T follicular helper cell (primary cell): ENCODE results near the gene AK1.

Experiments used
- DNase-seq: peaks from one replicate; pipeline ENCODE4 v3.0.0-alpha.2; 2020; ENCODE audit warnings: low read depth

AK1 gene

DNA sequence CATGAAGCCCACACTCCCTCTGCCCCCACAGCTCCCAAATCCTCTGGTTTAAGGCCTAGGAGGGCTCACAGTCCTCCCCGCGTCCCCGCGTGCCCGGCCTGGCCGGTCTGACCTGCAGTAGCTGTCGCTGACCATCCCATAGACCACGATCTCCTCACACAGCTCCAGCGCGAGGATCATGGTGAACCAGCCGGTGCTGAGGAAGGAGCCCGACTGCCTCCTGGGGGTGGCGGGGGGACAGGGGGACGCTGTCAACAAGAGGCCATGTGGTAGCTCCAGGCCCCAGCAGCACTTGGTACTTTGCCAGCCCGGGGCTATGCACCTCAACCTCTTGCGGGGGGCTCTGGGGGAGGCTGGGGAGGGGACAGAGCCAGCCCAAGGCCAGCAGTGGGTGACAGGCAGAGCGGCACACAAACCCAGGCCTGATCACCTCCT is 32.4 kb upstream of the AK1 start:
- no peak for DNase-seq

DNA sequence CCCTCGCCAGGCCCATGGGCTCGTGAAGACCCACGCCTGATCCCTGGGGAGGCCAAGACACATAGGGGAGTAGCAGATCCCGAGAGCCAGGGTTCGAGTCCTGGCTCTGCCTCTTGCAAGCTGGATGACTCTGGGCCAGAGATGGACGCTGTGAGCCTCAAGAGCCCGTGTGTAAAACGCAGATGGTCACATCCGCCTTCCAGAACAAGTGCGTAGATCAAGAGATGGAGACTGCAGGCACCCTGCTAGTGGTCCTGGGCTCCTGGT is 31.1 kb upstream of the AK1 start:
- no peak for DNase-seq

DNA sequence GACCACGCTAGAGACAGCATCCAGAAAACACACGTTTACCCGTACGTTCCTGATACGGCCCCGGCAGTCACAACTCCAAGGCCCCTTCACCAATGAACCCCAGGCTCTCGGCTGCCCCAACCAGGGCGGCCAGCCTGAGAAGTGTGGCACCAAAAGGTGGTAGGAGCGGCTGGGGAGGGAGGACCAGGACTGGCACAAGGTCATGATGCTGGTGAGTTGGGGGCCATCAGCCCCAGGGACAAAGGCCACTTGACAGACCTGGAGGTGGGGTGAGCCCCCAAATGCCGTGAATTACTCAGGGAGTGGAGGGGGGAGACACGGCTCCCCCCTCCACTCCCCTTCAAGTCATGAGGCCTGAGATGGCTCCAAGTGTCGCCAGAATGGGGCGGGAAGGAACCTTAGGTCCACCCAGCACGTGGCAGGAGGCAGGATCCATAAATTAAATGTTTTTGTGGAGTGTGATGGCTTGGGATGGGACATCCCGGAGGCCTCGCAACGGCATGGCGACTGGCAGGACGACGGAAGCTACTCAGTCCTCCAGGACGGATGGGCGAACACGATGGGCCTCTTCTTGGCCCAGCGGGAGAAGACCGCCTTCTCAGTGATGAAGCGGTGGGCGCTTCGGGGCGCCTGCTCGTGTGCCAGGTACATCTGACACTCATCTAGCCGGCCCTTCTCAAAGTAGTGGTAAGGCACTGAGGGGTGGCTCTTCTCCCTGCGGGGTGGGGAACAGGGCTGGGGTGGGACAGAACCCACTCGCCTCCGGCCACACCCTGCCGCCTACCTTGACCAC is 30.6 kb upstream of the AK1 start:
- DNase-seq: no peak

DNA sequence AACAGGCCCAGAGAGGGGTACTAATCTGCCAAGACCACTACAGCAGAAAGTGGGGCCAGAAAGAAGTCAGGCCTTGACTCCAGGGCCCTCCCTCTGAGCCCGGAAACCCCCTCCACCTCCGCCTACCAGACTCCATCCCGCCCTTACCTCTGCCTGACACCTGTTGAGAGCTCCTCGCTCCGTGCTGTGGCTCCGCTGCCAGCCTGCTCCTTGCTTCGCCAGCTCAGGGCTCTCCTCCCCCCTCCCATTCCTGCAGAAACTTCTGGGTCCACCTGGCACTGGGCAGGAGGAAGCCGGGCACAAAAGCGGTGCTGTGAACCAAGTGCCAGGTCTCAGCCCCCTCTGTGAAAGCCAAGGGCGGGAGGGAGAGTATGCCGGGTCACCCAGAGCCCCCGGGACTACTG is 28.3 kb upstream of the AK1 start:
- peak; percentile 76 for DNase-seq

DNA sequence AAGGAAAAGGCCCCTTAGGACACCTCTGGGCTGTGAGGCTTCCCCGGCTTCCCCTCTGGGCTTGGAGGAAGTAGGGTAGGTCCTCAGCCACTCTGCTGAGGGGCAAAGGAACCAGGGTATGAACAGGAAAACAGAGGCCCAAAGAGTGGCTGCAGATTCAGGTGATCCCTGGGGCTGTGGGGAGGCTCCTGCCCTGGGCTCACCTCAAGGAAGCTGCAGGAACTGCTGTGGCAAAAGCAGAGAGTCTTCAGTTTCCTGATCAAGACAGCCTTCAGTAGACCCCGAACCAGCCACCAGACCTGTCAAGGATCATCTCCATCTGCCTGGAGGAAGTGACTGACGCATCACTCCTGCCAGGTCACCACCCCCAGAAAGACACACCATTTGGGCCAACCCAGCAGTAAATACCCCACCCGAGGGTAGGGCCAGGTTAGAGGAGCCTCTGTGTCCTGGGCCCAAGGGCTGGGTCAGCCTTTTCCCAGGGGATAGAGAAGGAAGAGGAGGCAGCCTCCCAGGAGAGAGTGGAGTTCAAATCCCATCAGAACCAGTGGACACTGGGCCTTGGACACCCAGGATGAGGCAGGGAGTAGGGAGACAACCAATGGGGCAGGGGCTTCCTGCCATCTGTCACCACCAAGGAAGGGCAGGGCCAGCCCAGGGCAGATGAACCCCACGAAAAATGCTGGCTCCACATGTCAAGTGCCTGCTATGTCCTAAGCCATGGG is 27.7 kb upstream of the AK1 start:
- peak; percentile 64 for DNase-seq

DNA sequence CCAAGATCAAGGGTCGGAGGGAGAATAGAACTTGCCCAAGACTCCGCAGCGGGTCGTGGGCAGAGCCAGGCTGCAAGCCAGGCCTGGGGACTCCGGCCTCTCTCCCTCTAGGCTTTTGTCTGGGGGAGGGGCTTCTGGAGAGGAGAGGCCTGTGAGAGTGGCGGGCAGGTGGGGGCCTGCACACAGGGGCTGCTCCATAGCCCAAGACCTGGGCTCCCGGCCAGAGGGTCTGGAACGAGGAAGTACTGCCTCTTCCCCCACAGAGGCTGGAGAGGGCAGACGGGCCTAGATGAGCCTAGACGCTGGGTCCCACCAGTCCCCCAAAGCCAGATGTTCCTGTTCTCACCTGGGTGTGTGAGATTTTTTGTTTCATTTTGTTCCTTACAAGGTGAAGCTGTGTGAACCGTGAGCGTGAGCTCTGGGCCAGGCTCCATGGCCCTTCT is 27.1 kb upstream of the AK1 start:
- DNase-seq: no peak

DNA sequence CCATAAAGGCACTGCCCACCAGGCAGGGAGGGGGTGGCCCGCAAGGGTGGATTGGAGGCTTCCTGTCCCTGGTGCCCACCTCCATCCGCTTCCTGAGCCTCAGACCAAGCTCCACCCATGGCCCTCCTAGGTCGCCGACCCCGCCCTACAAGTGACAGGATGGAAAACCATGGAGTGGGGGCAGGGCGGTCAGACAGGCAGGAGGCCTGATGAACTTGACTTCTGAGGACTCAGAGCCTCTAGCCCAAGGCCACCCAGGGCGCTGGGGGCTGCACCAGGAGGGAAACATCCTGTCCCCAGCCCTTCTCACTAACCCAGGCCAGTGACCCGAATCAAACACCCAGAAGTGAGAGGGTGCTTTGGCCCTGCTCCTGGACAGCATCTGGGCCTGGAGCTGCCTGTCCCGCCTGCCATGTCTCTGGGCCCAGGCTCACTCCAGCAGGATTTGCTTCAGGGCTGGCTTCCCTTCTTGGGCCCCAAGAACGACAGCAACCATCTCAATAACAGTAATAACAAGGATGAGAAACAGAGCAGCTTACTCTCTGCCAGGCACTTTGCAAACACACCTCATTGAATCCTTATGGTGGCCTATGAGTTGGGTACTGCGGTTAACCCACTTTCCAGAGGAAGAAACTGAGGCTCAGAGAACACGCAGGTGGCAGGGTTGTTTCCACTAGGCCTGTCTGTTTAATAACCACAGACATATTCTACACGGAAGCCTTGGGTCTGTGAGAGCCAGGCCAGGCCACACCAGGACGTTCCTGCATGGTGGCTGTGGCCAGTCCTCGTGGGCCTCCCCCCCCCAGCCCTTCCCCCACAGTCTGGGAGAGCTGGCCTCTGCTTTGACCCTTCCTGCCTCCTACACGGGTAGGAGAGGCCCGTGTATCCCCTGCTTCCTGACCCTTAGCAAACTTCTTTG is 26.3 kb upstream of the AK1 start:
- DNase-seq: peak; percentile 48

DNA sequence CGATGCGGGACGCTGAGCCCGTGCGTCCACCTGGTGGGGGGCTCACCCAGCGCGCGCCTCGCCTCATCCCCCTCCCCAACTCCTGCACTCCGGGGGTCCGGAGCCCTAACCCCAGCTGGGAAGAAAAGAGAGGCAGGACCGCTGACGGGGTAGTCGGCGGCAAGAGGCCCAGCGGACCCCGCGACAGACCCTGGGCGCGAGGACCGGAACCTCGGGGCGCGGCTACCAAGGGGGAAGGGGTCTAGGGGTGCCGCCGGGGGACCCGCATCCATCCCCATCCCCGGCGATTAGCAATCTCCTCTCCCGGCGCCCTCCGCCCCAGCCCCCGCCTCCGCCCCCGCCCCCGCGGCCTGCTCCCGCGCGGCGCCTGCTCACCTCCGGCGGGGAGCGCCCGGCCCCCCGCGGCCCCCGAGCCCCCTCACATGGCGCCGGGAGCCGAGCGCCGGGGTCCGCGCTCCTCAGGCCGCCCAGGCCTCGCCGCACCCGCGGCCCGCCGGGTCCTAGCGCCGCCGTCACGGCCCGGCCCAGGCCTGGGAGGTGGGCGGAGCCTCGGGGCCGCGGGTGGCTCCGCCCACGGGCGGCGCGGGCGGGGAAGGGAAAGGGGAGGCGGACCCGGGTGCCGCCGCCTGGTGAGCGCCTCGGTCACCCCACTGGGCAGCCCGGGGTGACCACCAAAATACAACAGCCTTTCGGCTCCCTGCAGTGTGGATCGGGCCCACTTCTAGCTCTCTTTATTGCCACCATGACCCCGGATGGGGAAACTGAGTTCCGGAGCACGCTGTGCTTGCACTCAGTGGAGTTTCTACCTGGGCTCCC is 21.9 kb upstream of the AK1 start, which contains the start of gene ST6GALNAC6:
TSS of gene ST6GALNAC6 (minus strand) at position 476 of the 816 bp plus-strand sequence. CDS start 1,622 bp downstream, outside the sequence.
- DNase-seq: peak; percentile 41

DNA sequence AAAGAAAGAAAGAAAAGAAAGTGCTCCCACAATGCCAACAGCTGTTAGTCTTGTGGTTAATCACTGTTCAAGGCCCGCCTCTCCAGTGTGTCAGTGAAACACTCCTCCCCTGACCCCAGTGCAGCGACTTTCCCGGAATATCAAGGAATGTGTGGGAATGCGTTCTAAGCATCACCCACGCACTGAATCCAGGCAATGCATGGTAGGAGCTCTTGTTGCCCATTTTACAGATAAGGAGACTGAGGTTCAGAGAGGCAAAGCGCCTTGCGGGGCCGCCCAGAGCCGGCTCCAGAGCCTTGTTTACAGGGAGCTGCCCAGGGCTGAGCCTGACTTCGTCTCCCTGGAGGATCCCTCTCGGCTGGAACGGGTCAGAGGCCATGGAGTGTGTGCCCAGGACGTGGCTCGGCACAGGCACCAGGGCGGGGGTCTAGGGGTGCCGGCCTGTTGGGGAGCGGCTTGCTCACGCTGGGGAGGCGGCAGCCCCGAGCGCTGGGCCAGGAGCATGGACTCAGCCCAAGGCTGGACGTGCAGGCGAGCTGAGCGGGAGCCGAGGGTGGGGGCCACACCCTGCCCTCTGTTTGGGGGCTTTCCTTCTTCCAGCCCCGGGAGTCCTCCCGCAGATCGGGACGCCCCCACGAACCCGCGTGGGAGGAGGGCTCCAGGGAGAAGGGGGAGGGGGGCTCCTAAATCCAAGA is 21.1 kb upstream of the AK1 start:
- DNase-seq: no peak

DNA sequence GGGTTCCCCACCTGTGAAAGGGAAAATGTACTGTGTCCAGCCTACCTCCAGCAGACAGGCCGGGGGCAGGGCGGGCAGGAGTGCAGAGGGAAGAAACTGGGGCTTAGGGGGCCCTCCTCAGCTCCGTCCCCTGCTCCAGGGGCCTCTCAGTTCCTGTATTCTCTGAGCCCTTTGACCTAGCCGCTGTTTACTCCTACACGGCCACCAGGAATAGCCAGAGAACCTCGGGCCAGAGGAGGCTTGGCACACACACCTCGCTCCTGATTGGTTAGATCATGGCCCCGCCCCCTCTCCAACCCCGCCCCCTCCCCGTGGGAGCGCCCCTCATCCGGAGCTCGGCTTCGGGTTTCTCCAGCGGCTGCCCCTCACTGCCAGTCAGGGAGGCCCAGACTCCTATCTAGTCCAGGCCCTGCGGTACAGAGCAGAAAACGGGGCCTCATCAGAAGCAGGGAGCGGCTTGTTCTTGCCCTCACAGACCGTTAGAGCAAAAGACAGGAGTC is 19.8 kb upstream of the AK1 start:
- no peak for DNase-seq

DNA sequence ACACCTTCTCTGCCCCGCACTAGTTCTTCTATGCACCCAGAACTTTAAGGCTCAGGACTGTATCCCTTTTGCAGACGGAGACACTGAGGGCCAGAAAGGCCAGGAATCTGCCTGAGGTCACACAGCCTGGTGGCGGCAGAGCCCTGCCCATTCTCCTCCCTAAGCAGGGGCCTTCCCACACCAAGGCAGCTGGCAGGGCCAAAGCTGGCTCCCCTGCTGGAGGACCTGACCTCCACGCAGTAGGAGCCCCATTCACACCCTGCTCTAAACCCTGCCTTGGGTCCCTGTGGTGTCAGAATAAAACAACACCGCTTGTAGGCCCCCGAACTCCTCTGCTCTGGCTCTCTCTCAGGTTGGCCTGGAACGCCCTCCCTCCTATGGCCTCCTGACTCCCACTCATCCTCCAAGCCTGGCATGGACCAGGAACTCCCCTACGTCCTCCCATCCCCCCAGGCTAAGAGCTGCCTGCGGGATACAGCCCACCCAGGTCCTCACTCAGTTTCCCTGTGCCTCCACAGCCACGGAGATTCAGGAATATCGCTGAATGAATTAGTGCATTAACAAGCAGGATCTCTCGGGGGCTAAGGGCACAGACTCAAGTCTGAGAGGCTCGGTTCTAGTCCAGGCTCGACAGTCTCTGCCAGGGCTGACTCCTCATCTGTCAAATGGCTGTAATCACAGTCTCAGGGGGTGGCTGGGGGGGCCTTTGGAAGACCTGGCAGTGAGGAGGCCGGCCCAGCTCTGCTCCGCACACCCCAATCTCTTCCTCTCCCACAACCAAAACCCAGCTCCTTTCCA is 19.1 kb upstream of the AK1 start:
- DNase-seq: no peak

DNA sequence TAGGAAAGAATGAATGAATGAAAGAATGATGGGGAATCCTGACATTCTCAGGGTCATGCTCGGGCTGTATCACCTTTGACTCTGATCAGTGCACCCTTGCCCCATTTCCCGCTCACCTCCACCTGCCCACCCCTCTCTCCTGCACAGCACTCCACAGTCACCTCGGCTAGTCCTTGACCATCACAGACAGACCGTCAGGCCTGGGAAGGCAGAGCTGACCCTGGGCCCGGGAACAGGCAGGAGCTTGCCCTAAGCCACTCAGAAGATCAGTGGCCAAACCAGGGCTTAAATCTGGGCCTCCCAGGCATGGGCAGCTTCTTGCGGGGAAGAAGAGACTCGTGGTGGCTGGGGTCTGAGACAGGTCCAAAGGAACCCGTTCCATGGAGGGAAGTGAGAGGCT is 18.3 kb upstream of the AK1 start:
- DNase-seq: no peak

DNA sequence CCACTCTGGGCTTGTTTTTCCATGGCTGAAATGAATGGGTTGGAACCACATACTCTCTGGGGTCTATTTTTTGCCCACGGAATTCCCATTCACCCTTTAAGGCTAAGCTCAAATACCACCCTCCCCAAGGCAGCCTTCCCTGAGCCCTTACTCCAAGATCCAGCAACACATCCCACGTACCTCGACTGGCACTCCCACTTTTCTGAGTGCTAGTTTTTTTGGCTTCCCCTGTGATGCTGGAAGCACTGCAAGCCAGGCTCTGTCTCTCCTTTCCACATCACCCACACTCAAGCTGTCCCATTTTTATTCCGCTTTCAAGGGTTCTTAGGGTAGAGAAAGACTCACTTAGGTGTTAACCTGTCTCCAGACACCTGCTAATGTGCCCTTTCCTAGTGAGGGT is 15.9 kb upstream of the AK1 start:
- DNase-seq: no peak

DNA sequence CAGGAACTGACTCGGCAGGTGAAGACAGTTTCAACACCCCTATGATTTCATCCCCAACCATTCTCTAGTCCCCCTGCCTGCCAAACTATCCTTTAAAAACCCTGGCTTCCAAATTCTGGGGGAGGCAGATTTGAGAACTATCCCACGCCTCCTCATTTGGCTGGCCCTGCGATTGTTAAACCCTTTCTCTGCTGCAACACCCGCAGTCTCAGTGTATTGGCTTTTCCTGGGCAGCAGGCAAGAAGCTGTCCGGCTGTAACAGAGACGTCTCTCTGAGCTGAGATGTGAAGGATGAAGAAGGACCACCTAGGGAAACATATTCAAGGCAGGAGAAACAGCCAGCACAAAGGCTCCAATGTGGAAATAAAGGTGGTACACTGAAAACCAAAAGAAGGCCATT is 15.4 kb upstream of the AK1 start:
- DNase-seq: no peak

DNA sequence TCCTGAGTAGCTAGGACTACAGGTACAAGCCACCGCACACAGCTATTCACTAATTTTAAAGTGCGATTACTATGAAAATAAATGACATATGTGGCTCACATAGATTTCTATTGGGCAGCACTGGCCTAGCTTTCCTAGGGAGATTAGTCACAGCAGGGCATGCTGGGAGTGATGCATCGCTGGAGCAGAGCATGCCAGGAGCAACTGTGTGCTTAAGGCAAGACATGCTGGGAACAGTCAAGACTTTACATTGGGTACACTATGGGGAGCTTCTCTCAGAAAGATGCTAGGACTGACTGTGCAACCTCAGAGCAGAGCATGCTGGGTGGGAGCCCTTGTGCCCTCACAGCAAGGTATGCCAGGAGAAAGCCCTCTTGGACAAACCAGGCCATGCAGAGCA is 12.6 kb upstream of the AK1 start:
- DNase-seq: no peak

DNA sequence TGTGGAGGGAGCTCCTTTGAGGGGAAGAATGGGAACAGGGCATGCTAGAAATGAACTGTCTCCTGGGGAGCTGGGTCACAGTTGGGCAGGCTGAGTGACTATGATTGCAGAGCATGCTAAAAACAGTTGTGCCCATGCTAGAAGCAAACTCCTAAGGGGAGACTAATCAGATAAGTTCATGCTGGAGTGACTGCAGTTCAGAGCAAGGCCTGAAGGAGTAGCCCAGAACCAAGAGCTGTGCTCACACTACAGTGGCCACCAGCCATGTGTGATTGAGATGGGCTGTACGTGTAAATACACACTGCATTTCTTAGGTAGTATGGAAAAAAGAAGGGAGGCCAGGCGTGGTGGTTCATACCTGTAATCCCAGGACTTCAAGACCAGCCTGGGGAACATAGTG is 10.3 kb upstream of the AK1 start:
- DNase-seq: no peak

DNA sequence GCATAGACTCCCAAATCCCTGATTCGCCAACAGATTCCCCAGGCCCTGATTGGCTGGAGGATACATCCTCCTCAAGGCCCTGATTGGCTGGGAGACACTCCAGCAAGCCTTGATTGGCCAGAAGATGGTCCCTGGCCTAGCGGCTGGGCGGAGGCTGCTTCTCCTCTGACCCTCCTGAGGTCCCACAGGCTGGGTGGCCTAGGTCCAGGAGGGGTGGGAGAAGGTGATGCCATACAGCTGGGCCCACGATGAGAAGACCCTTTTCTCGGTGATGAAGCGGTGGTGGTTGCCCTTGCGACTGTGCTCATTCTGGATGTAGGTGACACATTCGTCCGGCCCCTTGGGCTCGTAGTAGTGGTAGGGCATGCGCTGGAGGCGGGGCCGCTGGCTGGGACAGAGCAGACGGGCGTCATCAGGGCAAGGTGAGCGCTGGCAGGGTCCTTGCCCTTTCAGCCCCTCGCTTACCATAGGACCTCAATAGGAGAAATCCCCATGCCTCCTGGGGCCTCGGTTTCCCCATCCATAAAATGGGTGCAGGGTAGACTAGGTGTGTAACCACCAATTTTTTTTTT is 9.0 kb upstream of the AK1 start:
- no peak for DNase-seq

DNA sequence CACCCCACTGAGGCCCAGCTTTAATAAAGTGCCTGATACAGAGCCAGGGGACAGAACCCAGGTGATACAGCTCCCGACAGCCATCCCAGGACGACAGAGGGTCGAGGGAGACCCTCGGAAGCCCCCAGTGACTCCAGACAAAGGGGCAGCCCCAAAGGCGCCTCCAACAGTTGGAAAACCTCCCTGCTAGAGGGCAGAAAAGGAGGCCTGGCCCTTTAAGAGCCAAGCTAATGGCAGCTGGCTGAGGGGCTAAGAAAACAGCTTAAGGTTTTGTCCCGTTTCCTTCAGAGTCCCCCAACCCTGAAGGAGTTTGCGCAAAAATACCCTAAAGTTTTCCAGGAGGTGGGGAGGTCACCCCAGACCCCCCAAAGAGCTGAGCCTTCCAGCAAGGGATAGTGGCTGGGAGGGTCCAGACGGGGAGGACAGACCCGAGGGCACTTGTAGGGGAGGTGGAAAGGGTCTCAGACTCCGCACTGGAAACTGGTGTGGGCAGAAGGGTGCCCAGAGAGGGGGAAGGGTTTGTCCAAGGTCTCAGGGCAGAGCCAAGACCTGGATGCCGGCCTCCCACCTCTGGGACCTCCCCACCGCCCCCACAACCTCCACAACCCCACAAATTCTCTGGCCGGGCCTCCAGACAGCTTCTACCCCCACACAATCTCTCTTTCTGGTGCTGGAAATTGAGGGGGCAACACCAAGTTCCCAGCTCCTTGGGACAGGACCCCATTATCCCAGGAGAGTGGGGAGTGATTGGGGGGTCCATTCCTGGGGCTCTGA is 8.2 kb upstream of the AK1 start:
- no peak for DNase-seq

DNA sequence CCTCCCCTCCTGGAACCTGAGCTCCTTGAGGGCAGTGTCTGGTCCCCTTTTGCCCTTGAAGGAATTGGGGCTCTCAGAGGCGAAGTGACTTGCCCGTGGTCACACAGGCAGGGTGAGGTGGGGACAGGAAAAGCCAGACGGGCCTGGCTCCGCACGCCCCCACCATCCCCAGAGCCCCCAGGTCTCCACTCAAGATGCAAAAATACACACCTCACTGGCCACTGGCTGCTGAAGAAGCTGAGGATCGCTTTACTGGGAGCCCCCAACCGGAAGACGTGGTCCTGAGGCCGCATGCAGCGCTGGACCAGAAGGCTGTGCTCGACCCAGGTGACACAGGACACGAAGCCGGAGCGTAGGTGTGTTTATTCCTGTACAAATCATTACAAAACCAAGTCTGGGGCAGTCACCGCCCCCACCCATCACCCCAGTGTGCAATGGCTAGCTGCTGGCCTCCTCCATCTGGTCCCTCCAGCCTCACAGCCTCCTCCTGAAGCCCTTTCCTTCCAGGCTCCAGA is 7.6 kb upstream of the AK1 start:
- no peak for DNase-seq
